ENCODE measurements around the gene GJA5.

GJA5 gene

DNA sequence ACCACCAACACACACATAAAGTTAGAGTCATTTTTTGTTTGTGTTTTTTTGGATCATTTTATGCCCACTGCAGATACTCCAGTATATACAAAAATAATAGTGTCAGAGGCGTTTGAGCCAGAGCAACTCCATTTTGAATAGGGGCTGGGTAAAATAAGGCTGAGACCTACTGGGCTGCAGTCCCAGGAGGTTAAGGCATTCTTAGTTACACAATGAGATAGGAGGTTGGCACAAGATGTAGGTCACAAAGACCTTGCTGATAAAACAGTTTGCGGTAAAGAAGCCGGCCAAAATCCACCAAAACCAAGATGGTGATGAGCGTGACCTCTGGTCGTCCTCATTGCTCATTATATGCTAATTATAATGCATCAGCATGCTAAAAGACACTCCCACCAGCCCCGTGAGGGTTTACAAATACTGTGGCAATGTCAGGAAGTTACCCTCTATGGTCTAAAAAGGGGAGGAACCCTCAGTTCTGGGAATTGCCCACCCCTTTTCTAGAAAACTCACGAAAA is 40.6 kb downstream of the GJA5 start:
- TF ChIP-seq, protein P1, sequence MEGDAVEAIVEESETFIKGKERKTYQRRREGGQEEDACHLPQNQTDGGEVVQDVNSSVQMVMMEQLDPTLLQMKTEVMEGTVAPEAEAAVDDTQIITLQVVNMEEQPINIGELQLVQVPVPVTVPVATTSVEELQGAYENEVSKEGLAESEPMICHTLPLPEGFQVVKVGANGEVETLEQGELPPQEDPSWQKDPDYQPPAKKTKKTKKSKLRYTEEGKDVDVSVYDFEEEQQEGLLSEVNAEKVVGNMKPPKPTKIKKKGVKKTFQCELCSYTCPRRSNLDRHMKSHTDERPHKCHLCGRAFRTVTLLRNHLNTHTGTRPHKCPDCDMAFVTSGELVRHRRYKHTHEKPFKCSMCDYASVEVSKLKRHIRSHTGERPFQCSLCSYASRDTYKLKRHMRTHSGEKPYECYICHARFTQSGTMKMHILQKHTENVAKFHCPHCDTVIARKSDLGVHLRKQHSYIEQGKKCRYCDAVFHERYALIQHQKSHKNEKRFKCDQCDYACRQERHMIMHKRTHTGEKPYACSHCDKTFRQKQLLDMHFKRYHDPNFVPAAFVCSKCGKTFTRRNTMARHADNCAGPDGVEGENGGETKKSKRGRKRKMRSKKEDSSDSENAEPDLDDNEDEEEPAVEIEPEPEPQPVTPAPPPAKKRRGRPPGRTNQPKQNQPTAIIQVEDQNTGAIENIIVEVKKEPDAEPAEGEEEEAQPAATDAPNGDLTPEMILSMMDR (conservative IDR thresholded peaks at IDR 0.05; ENCODE audit: low read depth, low read length): no peak
- H3K4me3 ChIP-seq (ENCODE audit: low read length): no peak overlapping the region

DNA sequence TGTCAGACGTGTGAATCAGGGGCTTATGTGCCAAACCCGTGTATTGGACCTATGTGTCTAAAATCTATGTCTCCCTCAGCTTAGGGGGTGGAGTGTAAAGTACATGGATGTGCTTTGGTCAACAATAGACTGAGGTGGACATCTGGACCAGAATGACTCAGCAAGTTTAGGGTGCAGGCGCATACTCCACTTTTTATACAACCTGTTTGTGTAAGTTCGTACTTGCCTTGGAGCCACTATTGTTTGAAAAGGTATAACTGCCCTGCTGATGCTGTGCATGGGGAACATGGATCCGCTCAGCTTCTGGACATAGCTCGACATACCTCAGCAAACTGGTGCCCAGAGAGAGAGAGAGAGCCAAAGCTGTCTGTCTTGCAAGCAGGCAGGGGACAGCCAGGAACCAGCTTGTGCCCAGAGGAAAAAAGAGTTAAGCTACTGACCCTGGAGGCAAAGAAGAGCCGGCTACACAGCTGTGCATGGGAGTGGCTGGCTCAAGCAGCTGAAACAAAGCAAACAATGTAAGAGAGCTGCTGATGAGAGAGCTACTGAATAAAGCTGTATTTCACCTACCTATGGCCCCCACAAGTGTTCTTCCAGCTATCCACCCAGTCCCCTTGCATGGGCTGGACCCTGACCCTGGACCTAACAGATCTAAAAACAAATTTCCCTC is 41.2 kb downstream of the GJA5 start:
- H3K4me3 ChIP-seq (ENCODE audit: low read length): no peak overlapping the region
- TF ChIP-seq, protein P1 (conservative IDR thresholded peaks at IDR 0.05; ENCODE audit: low read depth, low read length): no peak
- DNase-seq (ENCODE audit: low read depth): no peak

More for the DNA sequence above, 40.6 kb downstream of the GJA5 start:
- no peak for DNase-seq (ENCODE audit: low read depth)

DNA sequence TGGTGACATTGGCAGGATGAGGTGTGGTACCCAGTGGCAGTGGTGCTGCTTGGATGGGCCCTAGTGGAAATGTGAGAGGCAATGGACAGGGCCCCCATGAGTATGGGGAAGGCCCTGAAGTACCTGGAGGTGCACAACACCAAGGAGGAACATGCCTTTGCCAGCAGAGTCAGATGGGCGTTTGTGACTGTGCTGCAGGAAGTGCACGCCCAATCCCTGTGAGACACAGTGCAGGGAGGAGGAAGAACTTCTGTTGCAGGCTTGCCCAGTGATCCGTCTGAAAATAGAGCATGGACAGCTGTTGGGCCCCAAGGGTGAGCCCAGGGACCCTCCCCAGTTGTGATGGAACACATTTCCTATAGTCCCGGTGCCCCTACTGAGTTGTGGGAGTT is 42.7 kb downstream of the GJA5 start:
- H3K4me3 ChIP-seq (ENCODE audit: low read length): no peak overlapping the region
- TF ChIP-seq, protein P1 (conservative IDR thresholded peaks at IDR 0.05; ENCODE audit: low read depth, low read length): no peak
- no peak for DNase-seq (ENCODE audit: low read depth)

DNA sequence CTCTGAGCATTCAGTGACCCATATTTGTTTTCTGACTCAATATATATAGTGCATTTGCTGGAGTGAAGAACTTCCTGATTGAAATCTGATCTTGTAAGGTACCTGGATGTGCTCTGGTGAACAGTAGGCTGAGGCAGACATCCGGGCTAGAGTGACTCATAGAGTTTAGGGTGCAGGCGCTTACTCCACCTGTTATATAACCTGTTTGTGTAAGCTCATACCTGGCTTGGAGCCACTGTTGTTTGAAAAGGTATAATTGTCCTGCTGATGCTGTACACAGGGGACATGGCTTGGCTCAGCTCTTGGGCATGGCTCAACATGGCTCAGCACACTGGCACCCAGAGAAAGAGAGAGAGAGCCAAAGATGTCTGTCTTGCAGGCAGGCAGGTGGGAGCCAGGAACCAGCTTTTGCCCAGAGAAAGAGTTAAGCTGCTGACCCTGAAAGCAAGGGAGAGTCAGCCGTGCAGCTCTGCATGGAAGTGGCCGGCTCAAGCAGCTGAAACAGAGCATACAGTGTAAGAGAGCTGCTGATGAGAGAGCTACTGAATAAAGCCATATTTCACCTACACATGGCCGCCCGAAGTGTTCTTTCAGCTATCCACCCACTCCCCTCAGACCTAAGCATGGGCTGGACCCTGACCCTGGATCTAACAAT is 43.2 kb downstream of the GJA5 start:
- TF ChIP-seq, protein P1 (conservative IDR thresholded peaks at IDR 0.05; ENCODE audit: low read depth, low read length): no peak
- H3K4me3 ChIP-seq (ENCODE audit: low read length): no peak overlapping the region
- peak; percentile 54 for DNase-seq (ENCODE audit: low read depth)

DNA sequence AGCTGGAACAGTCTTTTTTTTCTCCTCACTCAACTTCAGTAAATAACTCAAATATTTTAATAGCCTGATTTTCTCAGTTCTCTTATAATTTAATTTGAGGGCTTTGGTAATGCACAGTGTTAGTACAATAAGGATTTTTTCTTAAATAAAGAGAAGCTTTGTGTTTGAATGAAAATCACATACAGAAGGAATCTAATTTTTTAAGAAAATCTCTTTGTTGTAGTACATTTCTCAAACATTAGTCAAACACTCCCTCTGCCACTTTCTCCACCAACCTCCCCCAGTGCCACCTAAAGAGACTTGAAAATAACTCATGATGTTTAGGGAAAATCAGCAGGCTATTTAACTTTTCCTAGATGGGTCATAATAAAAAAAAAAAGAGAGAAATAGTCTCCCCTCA is 47.8 kb downstream of the GJA5 start:
- DNase-seq (ENCODE audit: low read depth): no peak
- TF ChIP-seq, protein P1 (conservative IDR thresholded peaks at IDR 0.05; ENCODE audit: low read depth, low read length): no peak
- H3K4me3 ChIP-seq (ENCODE audit: low read length): no peak overlapping the region
